ENCODE measurements around the gene UBE2S.

Gene UBE2S

GRCh38 chr19:55366790-55367189, 40.8 kb downstream of the UBE2S start:
- in situ Hi-C loops (cut with MboI; ENCODE audit: low sequenced_read_pairs), result no loop called here

- in situ Hi-C loops (cut with MboI; ENCODE audit: low sequenced_read_pairs), result no loop called here
Measured at GRCh38 chr19:55365964-55366363, 41.6 kb downstream of the UBE2S start.

GRCh38 chr19:55365245-55365644, 42.3 kb downstream of the UBE2S start:
- in situ Hi-C loops (cut with MboI; ENCODE audit: low sequenced_read_pairs), result no loop called here

- in situ Hi-C loops (cut with MboI; ENCODE audit: low sequenced_read_pairs), result no loop called here
Measured at GRCh38 chr19:55362990-55363716, 44.4 kb downstream of the UBE2S start, which contains the start of gene GARIN5B. GARIN5B (minus strand) TSS chr19:55363260; CDS start chr19:55363066, 194 bp downstream.

- in situ Hi-C loops (cut with MboI; ENCODE audit: low sequenced_read_pairs), result no loop called here
Measured at GRCh38 chr19:55362174-55362989, 45.2 kb downstream of the UBE2S start.

GRCh38 chr19:55360902-55361301, 46.7 kb downstream of the UBE2S start:
- in situ Hi-C loops (cut with MboI; ENCODE audit: low sequenced_read_pairs), result no loop called here

GRCh38 chr19:55358943-55359908, 48.4 kb downstream of the UBE2S start:
- in situ Hi-C loops (cut with MboI; ENCODE audit: low sequenced_read_pairs), result no loop called here

- in situ Hi-C loops (cut with MboI; ENCODE audit: low sequenced_read_pairs), result no loop called here
Measured at GRCh38 chr19:55358493-55358892, 49.1 kb downstream of the UBE2S start.

- in situ Hi-C loops (cut with MboI; ENCODE audit: low sequenced_read_pairs), result no loop called here
Measured at GRCh38 chr19:55355213-55355821, 52.3 kb downstream of the UBE2S start.

GRCh38 chr19:55354698-55355212, 52.8 kb downstream of the UBE2S start, which contains the start of gene COX6B2:
COX6B2 (minus strand) TSS chr19:55354719; CDS start chr19:55354521, 198 bp downstream.
- in situ Hi-C loops (cut with MboI; ENCODE audit: low sequenced_read_pairs), result no loop called here

GRCh38 chr19:55353803-55354697, 53.5 kb downstream of the UBE2S start:
- in situ Hi-C loops (cut with MboI; ENCODE audit: low sequenced_read_pairs), result no loop called here

- in situ Hi-C loops (cut with MboI; ENCODE audit: low sequenced_read_pairs), result no loop called here
Measured at GRCh38 chr19:55353356-55353802, 54.2 kb downstream of the UBE2S start.

- in situ Hi-C loops (cut with MboI; ENCODE audit: low sequenced_read_pairs), result no loop called here
Measured at GRCh38 chr19:55352549-55353145, 54.9 kb downstream of the UBE2S start.

GRCh38 chr19:55352040-55352439, 55.5 kb downstream of the UBE2S start:
- in situ Hi-C loops (cut with MboI; ENCODE audit: low sequenced_read_pairs), result no loop called here

- in situ Hi-C loops (cut with MboI; ENCODE audit: low sequenced_read_pairs), result no loop called here
Measured at GRCh38 chr19:55350620-55351315, 56.8 kb downstream of the UBE2S start.
